Activated T-helper 1 cell treated with anti-CD3 and anti-CD28 coated beads, Interleukin-2, amount 50 U/mL, for 16 hours (primary cell): ENCODE measurements around the gene SKP2.
"Not testable (repeated sequence)": the region's sequence is repeated elsewhere in the genome, so short reads cannot be mapped to it uniquely, and the experiment has no call there.

Source experiments
- DNase-seq, 2 donors: peaks; one replicate each; pipeline ENCODE4 v3.0.0-alpha.2; 2020; ENCODE audit warnings: low read depth in 1 of 2, low spot score in 1 of 2

Gene SKP2

DNA sequence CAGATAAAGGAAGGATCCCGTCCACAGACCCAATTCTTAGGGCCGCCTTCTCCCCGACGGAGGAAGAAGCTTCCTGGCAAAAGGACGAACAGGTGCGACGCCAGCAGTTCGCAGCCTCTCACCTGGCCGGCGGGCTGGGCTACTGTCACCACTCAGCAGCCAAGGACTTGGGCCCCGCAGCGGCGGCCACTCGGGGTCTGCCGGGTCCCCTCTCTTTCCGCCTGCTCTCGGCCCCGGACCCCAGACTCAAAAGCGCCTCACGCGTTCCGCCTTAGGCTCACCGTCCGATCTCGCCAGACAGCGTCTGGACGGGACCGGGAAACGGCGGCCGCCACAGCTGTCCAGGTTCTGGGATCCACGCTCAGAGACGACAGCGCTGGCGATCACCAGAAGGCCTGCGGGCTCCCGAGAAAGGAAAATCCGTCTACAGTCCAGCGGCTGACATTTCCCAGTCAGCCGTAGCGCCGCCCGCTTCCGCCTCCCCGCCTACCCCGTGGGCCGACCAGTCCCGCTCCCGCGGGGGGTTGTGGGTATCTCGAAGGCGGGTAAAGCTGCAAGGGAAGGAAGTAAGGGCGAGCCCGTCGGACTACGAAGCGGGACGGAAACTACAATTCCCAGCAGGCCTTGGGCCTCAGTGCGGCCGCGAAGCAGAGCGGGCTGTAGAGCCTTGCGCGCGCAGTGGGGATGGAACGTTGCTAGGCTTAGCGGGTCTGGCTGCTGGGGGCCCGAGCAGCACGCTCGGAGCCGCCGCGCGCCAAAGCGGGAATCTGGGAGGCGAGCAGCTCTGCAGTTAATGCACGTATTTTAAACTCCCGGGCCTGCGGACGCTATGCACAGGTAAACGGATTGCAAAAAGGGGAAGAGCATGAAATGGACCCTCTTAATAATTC, at the start of gene SKP2, which contains the start of gene LMBRD2:
Gene SKP2 (plus strand): TSS at position 678 of the 890 bp plus-strand sequence. CDS start 152 bp downstream, at position 830.
Gene LMBRD2 (minus strand): TSS at position 454 of the 890 bp plus-strand sequence. CDS start 8,538 bp downstream, outside the sequence.
- DNase-seq = peak; percentile 90 to 94

- no peak for DNase-seq
These were observed 46.1 kb upstream of the SKP2 start for GRCh38 chr5:36105819-36106218.

GRCh38 chr5:36108758-36109460, 43.0 kb upstream of the SKP2 start:
- no peak for DNase-seq

DNA sequence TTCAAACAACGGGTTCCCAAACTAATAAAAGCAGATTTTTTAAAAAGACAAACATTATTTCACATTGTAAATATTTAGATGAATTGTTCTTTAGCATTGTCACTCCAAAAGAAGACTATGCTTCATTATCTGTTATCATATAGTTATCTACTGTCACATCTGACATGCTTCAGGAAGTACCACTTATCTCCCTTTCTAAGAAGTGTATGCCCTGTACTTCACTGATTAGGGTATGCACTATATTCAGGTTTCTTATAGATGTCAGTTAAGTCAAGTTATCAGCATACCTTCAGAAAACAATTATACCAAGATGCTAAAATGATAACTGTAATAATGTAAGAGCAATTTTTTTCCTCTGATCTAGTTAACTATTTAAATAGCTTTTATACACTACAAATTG, 40.7 kb upstream of the SKP2 start:
- DNase-seq = no peak

GRCh38 chr5:36125868-36126267, 26.0 kb upstream of the SKP2 start:
- no peak for DNase-seq

- DNase-seq = no peak
These were observed 23.1 kb upstream of the SKP2 start for GRCh38 chr5:36128795-36129194.

GRCh38 chr5:36129666-36130065, 22.2 kb upstream of the SKP2 start:
- DNase-seq = not testable (repeated sequence)

- DNase-seq = not testable (repeated sequence)
These were observed 18.9 kb upstream of the SKP2 start for GRCh38 chr5:36133009-36133408.

DNA sequence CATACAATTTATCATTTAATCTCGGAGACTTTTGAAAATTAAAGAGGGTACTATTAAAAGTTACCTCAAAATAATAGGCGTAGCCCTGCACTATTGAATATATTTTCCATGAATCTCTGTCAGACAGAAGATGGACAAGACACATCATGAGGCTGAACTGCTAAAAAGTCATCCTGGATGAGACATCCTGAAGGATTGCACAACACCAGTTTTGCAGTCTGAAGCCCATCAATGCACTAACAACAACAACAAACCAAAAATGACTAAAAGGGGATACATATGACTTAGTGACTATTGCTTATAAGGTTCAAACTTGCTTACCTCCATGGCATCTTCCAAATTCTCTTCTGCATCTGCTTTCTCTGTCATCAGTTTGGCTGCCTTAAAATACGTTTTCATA, 15.9 kb upstream of the SKP2 start:
- DNase-seq = no peak

DNA sequence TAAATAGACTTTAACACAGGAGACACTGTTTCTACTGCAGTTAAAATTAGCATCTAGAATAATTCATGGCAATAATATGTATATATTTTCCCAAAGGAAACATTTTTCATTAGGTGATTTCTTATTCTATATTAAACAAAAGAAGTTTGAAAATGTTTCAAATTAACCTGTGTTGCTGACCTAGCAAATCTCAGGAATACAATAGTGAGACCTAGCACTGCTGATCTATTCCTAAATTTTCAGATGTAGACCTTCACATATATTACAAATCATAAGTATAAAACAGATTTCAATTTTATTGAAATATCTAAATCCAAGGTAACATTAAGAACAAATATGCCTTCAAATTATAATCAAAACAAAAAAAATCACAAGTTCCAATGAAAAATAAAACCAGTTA, 15.3 kb upstream of the SKP2 start:
- DNase-seq = no peak

DNA sequence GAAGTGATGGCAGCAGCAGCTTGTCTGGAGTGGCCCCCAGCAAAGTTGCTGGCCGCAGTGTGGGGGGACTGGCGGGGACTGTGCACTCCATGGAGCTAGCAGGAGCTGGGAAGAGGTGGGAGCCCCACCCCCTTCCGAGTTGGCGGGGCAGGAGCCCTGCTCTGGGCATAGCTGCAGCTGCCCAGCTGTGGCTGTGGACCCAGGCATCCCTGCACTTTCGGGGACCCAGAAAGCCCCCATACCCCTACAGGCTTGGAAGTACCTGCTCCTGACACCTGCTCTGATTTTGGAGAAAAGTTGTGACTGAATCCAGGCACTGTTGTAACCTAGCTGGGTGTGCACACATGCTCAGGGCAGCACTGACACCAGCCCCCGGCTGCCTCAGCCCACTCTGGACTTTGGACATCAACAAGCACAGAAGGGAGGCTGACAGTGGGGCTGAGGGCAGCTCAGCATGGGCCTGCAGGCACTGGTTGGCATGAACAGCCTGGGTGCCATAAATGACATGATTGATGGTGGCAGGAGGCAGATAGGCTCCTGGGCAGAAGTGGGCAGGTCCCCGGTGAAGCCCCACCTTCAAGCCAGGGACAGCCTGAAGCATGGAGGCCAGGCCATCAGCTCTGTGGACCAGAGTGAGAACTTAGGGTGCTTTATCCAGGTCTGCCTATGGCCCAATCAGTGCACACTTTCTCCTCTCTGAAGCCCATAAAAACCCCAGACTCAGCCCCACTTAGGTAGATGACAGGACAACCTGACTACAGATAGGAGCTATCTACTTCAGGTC, 12.8 kb upstream of the SKP2 start:
- no peak for DNase-seq

DNA sequence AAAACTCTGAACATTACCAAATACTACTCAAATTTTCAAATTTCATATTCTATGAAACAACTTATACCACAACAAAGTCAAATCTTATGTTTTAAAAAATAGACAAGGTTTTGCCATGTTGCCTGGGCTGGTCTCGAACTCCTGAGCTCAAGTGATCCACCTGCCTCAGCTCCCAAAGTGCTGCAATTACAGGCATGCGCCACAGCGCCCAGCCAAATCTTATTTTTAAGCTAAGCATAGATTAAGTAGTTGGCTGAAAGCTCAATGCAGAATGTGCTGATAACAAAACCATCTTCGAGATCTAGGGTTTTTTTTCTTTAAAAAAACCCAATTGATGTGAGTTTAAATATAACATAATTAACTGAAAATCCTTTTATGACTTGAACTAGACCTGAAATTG, 6.6 kb upstream of the SKP2 start:
- DNase-seq = no peak

DNA sequence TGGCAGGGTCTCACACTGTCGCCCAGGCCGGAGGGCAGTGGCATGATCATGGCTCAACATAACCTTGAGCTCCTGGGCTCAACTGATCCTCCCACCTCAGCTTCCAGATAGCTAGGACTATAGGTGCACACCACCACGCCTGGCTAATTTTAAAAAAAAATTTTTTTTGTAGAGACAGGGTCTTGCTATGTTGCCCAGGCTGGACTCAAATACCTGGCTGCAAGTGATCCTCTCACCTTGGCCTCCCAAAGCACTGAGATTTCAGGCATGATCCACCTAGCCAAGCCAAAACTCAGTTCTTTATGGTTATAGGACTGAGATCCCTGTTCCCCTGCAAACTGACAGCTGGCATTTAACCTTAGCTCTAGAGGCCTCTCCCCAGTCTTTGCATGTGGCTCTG, 5.5 kb upstream of the SKP2 start:
- no peak for DNase-seq

DNA sequence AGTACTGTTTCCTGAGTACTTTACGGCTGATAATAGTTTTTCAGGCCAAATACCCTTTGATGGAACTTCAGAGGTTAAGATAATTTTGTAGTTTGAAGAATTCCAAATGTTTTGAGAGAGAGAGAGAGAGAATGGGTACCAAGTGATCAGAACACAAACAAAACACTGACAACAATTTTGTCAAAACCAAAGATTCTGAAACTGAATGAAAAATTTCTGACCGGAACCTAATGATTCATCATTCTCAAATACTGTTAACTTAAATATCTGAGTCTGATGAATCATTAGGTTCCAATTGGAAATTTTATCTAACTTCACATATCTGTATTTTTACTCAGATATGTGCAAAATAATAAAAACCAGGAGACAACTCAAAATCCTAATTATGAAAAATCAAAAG, 4.2 kb upstream of the SKP2 start:
- no peak for DNase-seq

DNA sequence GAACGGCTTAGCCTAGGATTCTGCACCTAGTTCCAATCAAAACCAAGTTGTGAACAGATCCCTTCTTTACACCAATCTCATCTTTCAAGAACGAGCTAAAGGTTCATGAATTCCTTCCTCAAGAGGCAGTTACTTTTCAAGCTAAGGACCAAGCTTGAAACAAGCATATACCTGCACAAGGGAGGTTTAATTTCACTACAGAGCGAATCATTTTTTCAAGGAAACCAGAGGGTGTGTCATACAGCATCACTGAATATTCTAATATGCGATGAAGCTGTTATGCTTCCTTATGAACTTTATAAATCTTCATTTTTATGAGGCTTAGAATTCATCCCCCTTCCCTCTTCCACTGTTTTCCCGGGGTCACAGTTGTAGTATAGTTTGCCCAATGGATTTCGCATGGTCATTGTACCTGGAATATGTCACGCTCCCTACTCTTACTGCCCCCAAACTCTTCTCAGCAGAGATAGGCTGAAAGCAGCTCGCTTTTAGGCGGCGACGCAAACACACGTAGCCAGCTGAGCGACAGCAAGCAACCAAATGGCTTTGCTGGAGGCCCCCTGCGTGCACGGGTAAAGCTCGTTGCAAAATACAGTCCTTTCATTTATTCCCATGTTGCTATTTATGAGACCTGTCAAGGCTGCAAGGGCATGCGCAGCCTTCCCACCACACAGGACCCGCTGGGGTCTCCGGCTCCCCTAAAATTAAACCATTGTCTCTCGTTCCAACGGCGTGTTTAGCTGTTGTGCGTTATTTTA, 1.1 kb upstream of the SKP2 start:
- DNase-seq = no peak

DNA sequence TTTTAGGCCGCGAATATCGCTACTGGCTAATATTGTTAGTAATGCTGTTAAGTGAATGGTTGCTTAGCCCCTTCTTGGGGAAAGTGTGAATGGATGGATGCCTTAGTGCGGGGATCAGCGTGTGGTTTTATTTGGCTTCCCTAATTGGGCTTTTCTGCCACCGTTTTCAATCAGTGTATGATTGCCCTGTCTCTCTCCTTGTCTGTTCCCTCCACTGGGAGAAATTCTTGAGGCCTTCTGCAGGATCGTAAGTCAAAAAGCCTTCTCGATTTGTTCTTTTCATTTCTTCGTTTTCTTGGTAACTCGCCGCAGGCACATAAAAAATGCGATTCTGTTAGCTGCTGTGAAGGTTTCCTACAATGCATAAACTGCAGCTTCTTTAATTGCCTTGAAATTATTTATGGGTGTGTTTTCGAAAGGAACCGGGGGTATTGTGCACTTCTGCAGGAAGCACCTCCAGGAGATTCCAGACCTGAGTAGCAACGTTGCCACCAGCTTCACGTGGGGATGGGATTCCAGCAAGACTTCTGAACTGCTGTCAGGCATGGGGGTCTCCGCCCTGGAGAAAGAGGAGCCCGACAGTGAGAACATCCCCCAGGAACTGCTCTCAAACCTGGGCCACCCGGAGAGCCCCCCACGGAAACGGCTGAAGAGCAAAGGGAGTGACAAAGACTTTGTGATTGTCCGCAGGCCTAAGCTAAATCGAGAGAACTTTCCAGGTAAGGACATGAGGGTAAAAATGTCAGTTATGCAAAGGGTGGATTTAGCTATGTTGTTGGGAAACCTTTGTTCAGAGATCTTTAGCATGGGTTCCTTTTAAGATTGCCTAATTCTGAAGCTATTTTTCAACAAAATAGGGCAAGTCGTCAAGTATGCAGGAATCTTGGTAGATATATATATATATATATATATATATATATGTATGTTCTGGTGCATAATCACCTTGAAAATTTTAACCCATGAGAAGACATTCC, 700 bp downstream of the SKP2 start:
- DNase-seq = no peak

DNA sequence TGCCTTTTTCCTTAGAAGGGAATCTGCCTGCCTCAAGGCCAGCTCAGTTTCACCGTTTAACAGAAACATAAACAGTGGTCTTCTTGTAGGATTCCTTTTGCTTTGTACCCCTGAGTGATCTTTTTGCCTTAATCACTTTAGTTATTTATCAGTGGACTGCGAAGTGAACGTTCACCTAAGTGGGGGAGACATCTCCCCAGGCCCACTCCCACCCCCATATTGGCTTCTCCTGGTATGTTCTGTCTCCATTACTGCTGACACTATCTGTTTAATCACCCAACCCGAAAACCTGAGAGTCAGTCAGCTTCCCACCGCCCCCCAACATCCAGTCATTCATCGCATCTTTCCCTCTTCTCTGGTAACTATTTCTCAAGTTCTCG, 1.4 kb downstream of the SKP2 start:
- no peak for DNase-seq

DNA sequence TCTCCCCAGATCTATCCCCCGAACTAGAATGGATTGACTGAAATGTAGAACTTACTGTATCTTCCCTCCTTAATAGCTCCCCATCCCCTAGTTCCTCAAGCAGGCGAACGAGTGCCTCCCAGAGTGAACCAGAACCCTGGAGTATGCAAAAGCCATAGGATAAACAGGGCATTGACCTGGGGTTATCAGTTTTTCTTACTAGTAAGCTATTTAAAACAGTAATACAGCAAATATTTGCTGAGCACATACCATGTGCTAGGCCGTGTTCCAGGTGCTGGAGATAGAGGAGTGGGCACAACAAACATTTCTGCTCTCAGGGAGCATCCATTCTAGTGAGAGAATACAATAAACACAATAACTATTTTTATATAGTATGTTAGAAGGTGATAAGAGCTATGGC, 1.8 kb downstream of the SKP2 start:
- DNase-seq = no peak

DNA sequence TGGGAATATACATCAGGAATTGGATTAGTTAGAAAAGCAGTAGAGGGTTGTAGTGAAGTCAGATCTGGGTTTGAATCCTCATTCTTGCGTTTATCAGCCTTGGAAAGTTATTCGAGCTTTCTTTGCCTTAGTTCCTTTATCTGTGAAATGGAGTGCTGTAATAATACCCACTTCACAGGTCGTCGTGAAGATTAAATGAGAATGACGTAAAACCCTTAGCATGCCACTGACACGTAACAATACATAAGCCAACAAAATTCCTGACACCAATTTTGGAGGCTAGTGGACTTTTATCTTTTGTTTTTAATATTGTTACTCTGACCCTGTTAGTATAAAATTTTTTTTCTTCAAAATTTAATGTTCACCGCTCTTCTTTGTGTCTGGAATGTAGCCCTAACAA, 3.4 kb downstream of the SKP2 start:
- DNase-seq = no peak

DNA sequence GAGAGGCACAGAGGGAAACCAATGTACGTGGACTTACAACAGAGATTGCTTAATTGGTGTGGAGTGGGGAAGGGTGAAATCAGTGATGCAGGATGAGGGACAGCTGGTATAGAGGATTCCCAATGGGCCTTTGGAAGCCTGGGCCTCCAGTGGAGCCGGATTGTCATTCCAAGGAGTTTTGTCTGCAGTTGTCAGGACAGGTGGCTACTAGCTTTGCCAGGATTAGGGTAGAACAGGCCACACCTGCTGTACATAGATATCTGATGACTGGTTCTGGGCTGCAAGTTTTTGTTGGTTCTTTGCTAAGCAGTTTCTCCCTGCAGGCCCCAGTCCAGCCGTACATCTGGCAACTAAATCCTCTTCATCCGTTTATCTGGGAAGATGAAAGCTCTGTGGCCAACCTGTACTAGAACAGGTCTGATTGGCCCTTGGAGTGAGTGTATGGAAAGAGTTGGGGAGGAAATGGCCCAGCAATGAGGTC, 4.2 kb downstream of the SKP2 start:
- DNase-seq = no peak
